ENCODE measurements around the gene ANKRD33B. TPM values are rescaled to one million over a fixed set of nuclear protein-coding genes. Genes with fewer than 3 reads are reported as not detected.

ANKRD33B gene
- total and polyA plus RNA-seq, 2 of the 8 experiments (the other 6 are each of a cell fraction or from before 2014, with no cell fraction given) = 6.9 to 20.6 TPM

DNA sequence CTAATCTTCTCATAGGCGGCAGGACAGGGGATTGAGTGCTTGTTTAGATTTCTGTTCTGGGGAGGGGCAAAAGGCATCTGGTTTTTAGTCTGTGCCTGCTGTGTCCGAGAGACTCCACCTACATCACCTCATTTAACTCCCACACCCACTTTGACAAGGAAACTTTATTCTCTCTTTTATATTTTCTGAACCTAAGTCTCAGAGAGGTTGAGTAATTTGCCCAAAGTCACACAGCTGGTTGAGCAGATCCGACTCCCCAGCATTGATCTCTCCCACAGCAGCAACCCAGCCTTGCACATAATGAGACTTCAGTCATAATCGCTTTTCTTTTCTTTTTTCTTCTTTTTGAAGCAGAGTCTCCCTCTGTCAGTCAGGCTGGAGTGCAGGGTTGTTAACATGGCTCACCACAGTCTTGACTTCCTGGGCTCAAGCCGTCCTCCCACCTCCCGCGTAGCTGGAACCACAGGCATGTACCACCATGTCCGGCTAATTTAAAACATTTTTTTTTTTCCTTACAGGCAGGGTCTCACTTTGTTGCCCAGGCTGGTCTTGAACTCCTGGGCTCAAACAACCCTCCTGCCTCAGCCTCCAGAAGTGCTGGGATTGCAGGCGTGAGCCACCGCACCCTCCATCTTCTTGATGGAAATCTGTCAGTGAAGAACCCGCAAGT lies 36.5 kb upstream of the ANKRD33B start (continued):
- TF ChIP-seq NRF1 (IDR thresholded peaks at IDR 0.05; ENCODE audit: low read depth, low read length) = no peak
- no peak for TF ChIP-seq RXRA (IDR thresholded peaks at IDR 0.05; ENCODE audit: insufficient read depth, low read depth, low read length)
